HuH-7.5 (cell line): ENCODE data around the gene PLIN5.
"Not testable (repeated sequence)": the region's sequence is repeated elsewhere in the genome, so short reads cannot be mapped to it uniquely, and the experiment has no call there.

Experiments
- DNase-seq: peaks from one replicate; pipeline ENCODE4 v3.0.0; 2011; ENCODE audit warnings: low spot score

PLIN5 gene

GRCh38 chr19:4542896-4543841, 8.1 kb upstream of the PLIN5 start:
- no peak for DNase-seq

- DNase-seq = not testable (repeated sequence)
Observed at GRCh38 chr19:4541806-4542145, 6.8 kb upstream of the PLIN5 start.

DNA sequence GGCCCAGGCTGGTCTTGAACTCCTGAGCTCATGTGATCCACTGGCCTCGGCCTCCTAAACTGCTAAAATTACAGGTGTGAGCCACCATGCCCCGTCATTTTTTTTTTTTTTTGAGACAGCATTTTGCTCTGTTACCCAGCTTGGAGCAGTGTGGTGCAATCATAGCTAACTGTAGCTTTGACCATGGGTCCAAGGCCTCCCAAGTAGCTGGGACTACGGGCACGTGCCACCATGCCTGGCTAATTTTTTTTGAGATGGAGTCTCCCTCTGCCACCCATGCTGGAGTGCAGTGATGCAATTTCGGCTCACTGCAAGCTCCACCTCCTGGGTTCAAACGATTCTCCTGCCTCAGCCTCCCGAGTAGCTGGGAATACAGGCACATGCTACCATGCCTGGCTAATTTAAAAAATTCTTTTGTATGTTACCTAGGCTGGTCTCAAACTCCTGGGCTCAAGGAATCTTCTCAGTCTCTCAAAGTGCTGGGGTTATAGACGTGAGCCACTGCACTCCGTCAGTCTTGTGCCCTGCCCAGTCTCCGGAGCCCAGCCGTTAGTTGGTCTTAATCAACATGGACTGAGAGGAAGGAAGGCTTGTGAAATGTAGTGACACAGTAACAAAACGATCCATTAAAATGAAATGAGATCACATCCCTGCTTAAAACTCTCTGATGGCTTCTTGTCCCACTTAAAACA, 6.2 kb upstream of the PLIN5 start:
- DNase-seq = no peak

GRCh38 chr19:4539693-4540581, 4.9 kb upstream of the PLIN5 start, which contains the start of gene LRG1:
LRG1 (minus strand) TSS chr19:4540036; CDS start chr19:4540013, 23 bp downstream.
- peak; percentile 92 for DNase-seq

DNA sequence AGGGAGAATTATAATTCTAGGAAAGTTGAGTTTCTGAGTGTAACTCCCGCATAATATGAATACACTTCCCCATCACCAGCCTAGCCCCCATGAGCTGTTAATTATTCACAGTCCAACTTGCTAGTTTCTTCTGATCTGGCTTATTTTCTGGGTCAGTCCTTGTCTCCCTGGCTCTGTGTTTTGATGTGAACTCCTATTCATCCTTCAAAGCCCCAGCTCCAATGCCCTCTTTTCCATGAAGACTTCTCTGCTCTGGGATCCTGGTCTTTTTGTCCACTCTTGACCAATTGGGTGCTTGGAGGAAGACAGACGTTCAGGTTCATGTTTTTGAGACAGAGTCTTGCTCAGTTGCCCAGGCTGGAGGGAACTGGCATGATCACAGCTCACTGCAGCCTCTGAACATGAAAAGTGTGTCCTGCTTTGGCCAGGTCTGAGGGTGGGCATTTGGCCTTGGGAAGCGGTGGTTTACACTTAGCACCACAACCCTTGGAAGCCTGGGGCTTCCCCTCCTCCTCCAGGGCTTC, 4.2 kb upstream of the PLIN5 start:
- no peak for DNase-seq

DNA sequence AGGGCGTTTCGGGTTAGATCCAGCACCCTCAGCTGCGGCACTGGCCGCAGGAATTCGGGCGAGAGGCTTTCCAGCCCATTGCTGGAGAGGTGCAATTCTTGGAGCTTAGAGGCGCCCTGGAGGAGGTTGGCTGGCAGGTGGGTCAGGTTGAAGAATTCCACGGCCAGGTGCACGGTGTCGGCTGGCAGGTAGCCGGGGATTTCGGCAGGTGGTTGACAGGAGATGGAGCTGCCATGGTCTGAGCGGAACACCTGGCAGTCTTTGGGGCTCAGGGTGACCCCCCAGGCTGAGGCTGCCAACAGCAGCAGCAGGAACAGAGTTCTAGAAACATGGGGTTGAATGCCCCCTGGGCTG, 3.6 kb upstream of the PLIN5 start:
- no peak for DNase-seq

DNA sequence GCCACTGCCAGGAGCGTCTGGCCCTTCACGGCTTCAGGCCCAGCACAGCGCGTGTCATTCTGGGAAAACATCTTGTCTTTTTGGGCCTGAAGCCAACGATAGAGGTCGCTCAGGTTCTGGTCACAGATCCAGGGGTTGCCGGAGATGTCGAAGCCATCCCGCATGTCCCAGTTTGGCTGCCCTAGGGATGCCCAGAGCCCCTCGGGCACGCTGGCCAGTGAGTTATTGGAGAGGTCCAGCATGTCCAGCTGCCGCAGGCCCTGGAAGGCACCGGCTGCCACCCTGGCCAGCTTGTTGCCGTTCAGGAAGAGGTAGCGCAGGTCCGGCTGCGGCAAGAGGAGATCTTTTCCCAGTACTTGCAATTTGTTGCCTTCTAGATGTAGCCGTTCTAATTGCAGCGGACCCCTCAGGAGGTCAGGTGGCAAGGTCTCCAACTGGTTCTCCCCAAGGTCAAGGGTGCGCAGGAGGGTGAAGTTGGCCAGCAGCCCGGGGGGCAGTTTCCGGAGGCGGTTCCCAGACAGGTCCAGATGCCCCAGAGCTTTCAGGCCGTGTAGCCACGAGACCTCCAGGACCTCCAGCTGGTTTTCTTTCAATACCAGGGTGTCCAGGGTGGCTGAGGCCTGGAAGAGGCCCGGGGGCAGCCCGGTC, 3.1 kb upstream of the PLIN5 start:
- no peak for DNase-seq

DNA sequence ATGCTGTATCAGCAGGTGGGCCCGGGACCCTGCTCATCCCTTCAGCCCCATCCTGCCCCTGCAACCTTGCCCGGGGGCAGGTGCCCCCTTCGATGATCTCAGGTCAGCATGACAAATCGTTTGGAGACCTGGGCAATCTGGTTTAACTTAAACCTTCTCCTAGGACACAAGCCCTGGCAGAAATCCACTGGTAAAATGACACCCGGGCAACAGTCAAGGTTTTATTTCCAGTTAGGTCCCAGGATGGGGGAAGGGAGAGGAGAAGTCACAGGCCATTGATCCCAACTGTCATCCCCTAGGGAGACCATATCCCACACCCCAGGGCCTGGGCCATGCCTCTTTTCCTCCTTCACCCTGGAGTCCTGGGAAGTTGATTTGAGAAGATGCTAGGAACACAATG, 1.8 kb upstream of the PLIN5 start:
- DNase-seq = no peak

DNA sequence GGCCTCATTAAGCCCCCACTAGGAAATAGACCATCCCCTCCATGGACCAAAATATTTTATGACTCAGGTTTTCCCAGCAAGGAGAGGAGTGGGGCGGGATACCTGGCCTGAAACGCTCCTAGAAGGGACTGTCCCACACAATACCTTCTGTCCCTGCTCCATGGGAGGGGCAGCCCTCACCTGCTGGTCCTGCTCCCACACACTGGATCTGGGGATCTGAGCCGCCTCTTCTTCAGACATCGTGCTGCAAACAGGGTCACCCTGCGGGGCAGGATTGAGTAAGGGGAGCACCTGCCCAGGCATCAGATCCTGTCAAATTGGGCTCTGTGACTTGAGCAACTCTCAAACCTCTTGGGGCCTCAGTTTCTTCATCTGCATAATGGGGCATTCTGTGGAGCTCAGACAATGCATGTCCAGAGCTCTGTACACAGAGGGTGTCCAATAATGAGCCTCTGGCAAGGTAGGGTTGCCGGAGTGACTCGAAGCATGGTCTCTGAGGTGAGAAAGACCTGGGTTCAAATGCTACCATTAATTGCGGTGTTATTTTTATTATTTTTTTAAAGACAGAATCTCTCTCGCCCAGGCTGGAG, 1.1 kb downstream of the PLIN5 start:
- no peak for DNase-seq

DNA sequence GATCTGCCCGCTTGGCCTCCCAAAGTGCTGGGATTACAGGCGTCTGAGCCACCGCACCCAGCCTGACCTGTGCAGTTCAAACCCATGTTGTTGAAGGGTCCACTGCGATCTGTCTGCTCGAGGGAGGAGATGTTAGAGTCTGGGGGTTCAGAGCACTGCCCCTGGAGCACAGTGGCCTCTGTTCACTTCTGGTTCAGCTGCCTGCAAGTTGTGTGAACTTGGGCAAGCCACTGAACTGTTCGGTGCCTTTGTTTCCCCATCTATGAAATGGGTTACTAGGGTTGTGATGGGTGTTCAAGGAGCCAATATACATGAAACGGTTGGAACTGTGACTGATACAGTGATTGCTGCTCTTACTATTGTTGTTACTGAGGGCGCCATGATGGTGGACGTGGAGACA, 1.7 kb downstream of the PLIN5 start:
- no peak for DNase-seq

GRCh38 chr19:4531562-4532165, 3.4 kb downstream of the PLIN5 start:
- no peak for DNase-seq

DNA sequence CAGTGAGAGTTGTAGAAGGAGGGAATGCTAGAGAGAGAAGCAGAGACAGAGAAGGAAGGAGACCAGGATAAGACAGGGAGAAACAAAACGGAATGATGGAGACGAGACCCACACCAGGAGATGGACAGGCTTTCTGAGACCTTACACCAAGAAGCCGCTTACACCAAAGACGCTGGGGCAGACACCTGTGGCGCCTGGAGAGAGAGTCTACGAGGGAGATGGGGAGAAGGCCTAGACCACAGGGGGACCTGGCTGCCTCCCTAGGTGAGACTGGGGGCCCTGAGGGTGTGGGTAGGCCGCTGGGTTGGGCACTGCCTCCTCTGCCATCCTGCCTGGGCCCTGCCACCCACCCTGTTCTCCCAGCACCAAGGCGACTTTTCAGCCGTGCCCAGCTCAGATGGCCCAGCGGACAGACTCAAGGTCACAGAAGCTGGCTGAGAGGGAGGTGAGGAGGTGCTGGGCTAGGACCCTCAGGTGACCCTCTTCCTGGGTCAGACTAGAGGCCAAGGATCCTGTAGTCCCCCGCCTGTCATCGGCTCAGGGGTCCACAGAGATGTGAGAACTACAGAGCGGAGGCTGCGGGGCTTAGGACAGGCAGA, 5.0 kb downstream of the PLIN5 start:
- DNase-seq = no peak

- DNase-seq = no peak
Observed at GRCh38 chr19:4528843-4529242, 6.2 kb downstream of the PLIN5 start.

GRCh38 chr19:4527377-4527776, 7.6 kb downstream of the PLIN5 start:
- DNase-seq = not testable (repeated sequence)

DNA sequence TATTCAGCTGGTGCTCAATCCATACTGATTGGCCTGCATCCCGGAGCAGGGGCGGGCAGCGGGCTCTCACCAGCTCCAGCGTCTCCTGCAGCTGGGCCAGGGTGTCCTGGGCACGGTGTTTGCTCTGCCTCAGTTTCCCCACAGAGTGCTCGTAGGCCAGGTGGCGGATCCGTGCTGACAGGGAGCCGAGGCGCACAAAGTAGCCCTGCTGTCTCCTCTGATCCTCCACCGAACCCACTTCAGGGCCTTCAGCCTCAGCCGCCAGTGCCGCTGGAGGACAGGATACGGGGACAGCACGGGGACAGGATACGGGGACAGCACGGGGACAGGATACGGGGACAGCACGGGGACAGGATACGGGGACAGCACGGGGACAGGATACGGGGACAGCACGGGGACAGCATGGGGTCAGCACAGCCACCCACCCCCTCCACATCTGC, 9.4 kb downstream of the PLIN5 start:
- no peak for DNase-seq

GRCh38 chr19:4524808-4525562, 10.0 kb downstream of the PLIN5 start:
- DNase-seq = peak; percentile 94

- DNase-seq = peak; percentile 87
Observed at GRCh38 chr19:4523306-4524110, 11.5 kb downstream of the PLIN5 start.

DNA sequence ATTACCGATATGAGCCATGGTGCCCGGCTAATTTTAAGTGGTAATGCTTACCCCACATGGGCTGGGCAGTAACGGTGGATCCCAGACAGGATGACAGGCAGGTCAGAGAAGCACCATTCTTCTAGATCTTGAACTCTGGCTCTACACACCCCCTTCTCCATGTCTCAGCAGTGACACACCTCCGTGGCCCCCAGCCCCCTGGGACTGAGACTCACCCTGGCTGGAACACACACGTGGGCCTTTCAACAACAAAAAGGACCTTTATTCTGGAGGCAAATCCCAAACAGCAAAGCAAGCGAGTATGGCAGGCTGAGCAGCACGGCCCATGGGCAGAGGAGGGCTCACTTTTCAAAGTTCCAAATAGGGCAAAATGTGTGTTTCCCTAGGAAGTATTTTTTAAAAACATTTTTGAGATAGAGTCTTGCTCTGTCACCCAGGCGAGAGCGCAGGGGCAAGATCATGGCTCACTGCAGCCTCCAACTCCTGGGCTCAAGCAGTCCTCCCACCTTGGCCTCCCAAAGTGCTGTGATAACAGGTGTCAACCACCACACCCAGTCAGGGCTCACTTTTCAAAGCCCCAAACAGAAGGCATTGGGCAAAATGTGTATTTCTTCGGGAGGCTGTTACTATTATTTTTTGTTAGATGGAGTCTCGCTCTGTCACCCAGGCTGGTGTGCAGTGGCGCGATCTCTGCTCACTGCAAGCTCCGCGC, 12.6 kb downstream of the PLIN5 start:
- DNase-seq = no peak
